Measurements from ENCODE around the gene IGDCC3.

- TF ChIP-seq CTCF (IDR thresholded peaks at IDR 0.05) (no peak), EP300 (IDR thresholded peaks at IDR 0.05) (no peak), POLR2A (IDR thresholded peaks at IDR 0.05) (no peak), POLR2AphosphoS5 (IDR thresholded peaks at IDR 0.05) (no peak)
These were observed 69.8 kb downstream of the IGDCC3 start for GRCh38 chr15:65307978-65308377.
